NCI-H146 (cell line): ENCODE measurements around the gene MPP1.
"Not testable (repeated sequence)": the region's sequence is repeated elsewhere in the genome, so short reads cannot be mapped to it uniquely, and the experiment has no call there.

Experiments used
- DNase-seq: peaks from one replicate; lab custom pipeline; 2025; lab: John Stamatoyannopoulos, UW

Gene MPP1

GRCh38 chrX:154804957-154805695 is at the start of gene MPP1:
Gene MPP1 (minus strand): TSS chrX:154805485. CDS start chrX:154805373, 112 bp downstream.
- peak; percentile 74 for DNase-seq

- DNase-seq, result no peak
These were observed 45.8 kb upstream of the MPP1 start for GRCh38 chrX:154850957-154851611.

GRCh38 chrX:154840856-154841255 is 35.6 kb upstream of the MPP1 start:
- peak; percentile 49 for DNase-seq

- no peak for DNase-seq
These were observed 30.9 kb upstream of the MPP1 start for GRCh38 chrX:154836163-154836562.

GRCh38 chrX:154834562-154834961 is 29.3 kb upstream of the MPP1 start, which contains the start of gene SMIM9:
Gene SMIM9 (minus strand): TSS chrX:154834662. CDS start chrX:154830856, 3,806 bp downstream.
- no peak for DNase-seq

- DNase-seq, result no peak
These were observed 28.5 kb upstream of the MPP1 start for GRCh38 chrX:154833746-154834274.

- no peak for DNase-seq
These were observed 24.7 kb upstream of the MPP1 start for GRCh38 chrX:154829926-154830442.

GRCh38 chrX:154829134-154829533 is 23.8 kb upstream of the MPP1 start:
- no peak for DNase-seq

GRCh38 chrX:154828016-154828408 is 22.7 kb upstream of the MPP1 start:
- no peak for DNase-seq

GRCh38 chrX:154827194-154828015 is 22.1 kb upstream of the MPP1 start:
- DNase-seq, result no peak

- DNase-seq, result not testable (repeated sequence)
These were observed 20.3 kb upstream of the MPP1 start for GRCh38 chrX:154825586-154825985.

- DNase-seq, result no peak
These were observed 19.4 kb upstream of the MPP1 start for GRCh38 chrX:154824638-154825037.

GRCh38 chrX:154822029-154822428 is 16.7 kb upstream of the MPP1 start:
- no peak for DNase-seq

- DNase-seq, result no peak
These were observed 16.2 kb upstream of the MPP1 start for GRCh38 chrX:154821523-154821922.

GRCh38 chrX:154819771-154820341 is 14.6 kb upstream of the MPP1 start:
- DNase-seq, result peak; percentile 83

GRCh38 chrX:154818916-154819770 is 13.9 kb upstream of the MPP1 start:
- DNase-seq, result peak; percentile 30

- DNase-seq, result not testable (repeated sequence)
These were observed 11.8 kb upstream of the MPP1 start for GRCh38 chrX:154817048-154817618.

GRCh38 chrX:154816326-154816898 is 11.1 kb upstream of the MPP1 start:
- not testable (repeated sequence) for DNase-seq

GRCh38 chrX:154815274-154815818 is 10.1 kb upstream of the MPP1 start:
- DNase-seq, result no peak

- DNase-seq, result no peak
These were observed 8.5 kb upstream of the MPP1 start for GRCh38 chrX:154813801-154814200.
